ELR (cell line): ENCODE measurements around the gene BHLHE23.

ENCODE experiments used
- DNase-seq: peaks from one replicate; pipeline ENCODE4 v3.0.0-alpha.2; 2015; ENCODE audit warnings: low read depth

BHLHE23 gene

DNA sequence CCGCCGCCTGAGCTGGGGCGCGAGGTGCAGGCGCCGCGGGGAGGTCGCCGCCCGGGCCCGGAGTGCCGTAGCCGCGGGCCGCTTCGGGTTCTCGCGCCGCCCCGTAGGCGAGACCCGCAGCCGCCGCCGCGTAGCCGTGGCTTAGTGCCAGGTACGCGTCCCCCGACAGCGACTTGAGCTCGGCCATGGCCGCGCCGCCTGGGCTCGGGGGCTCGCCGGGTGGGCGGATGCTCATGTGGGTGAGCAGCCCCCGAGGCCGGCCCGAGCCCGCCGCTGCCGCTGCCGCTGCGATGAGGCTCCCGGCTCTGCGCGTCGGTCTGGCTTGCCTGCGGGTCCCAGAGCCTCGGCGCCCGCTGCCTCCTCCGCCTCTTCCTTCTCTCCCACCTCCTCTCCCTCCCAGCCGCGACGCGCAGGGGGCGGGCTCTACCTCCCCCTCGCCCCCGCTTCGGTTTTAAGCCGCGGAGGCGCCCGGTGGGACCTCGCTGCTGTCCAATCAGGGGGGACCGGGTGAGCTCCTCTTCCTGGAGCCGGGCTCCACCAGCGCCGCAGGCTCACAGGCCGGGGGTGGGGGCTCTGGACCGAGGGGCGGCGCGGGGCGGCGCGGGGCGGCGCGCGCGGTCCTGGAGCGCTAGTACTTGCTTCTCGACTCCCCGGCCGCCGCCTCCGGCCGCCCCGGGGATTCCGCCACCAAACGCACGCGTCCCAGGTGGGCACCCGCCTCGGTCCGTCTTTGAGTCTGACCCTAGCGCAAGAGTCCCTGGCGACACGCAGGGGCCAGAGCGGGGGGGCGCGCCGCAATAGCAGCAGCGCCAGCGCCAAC is at the start of gene BHLHE23:
Gene BHLHE23 (minus strand): TSS at position 425 of the 820 bp plus-strand sequence. CDS start 190 bp downstream, at position 235.
- DNase-seq: no peak

- no peak for DNase-seq
Observed at GRCh38 chr20:63055575-63056235, 48.9 kb upstream of the BHLHE23 start.

DNA sequence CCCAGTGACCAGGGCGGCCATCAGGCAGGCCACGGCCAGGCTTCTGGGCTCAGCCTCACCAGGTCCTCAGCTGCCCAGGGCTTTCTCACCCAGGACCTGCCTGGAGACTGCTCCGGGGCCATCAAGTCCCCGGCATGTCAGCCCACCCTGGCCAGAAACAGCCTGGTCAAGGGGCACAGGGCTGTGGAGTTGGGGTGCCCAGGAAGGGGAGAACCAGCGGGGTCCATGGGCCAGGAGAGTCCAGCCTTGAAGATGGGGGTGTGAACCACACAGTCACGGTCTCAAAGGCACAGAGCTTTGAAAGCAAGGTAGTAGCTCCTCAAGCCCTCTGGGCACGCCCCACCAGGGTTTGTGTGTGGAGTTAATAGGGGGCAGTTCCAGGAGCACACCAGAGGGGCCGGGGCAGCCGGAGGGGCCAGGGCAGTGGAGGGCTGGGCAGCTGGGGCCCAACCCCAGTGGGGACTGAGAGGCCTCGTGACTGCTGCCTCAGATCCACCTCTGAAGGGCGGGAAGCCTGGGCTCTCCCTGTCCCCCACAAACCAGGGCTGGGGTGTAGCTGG is 48.0 kb upstream of the BHLHE23 start:
- DNase-seq: no peak

DNA sequence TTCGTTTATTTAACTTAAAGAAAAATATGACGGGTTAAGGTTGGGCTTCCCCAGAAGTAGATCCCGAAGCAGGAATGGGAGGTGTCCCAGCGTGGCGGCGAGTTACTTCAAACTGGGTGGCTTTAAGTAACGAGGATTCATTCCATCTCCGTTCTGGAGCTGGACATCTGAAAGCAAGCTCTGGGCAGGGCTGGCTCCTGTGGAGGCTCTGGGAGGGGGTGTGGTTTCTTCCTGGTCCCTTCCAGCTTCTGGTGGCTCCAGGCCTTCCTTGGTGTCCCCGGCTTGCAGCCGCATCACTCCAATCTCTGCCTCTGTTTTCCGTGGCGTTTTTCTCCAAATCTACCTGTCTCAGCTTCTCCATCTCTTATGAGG is 47.3 kb upstream of the BHLHE23 start:
- DNase-seq: no peak

- no peak for DNase-seq
Observed at GRCh38 chr20:63053432-63054102, 46.8 kb upstream of the BHLHE23 start.

- DNase-seq: no peak
Observed at GRCh38 chr20:63052571-63053431, 46.0 kb upstream of the BHLHE23 start.

DNA sequence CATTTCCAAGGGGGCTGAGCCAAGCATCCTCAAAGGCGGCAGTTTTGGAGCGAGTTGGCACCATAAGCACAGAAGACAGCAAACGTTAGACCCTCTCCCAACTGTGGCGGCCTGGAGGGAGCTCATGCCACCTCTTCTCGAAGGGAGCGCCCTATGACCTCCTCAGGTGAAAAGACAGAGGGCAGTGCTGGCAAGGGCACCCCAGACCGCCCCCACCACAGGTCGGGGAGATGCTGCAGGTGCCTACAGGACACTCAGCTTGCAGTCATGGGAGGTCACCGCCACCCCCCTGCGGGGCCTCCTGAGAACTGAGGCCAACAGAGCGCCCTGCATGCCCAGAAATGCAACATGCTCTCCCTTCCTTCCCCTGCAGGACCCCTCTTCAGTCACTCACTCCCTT is 45.1 kb upstream of the BHLHE23 start:
- DNase-seq: no peak

GRCh38 chr20:63051186-63051860 is 44.6 kb upstream of the BHLHE23 start:
- DNase-seq: no peak

GRCh38 chr20:63050406-63050805 is 43.6 kb upstream of the BHLHE23 start:
- no peak for DNase-seq

DNA sequence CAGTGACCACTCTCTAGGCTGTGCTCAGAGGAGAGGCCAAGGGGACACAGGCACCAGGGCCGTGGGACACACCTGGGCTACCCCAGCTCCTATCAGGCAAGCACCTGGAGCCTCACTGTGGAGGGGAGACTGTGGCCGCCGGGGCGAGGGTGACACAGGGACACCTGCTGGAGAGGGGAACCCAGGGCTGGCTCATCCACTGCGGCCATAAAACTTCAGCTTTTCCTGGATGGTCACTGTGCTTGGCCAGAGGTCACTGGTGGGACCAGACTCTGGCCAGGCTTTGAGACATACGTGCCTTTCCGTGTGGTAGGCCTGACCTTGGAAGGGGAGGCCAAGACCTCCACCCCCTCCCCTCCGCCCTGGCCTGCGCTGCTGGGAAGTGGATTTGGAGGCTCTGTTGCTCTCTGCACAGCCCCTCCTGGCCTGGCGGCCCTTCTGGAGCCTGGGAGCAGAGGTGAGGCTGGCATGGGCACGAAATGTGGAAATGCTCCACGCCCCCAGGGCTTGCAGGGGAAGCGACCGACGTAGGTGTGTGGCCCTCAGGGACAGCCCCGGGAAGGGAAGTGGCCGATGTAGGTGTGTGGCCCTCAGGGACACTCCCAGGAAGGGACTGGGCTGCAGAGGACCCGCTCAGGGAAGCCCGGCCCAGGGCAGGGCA is 42.9 kb upstream of the BHLHE23 start:
- DNase-seq: no peak

- DNase-seq: no peak
Observed at GRCh38 chr20:63049191-63049518, 42.4 kb upstream of the BHLHE23 start.

DNA sequence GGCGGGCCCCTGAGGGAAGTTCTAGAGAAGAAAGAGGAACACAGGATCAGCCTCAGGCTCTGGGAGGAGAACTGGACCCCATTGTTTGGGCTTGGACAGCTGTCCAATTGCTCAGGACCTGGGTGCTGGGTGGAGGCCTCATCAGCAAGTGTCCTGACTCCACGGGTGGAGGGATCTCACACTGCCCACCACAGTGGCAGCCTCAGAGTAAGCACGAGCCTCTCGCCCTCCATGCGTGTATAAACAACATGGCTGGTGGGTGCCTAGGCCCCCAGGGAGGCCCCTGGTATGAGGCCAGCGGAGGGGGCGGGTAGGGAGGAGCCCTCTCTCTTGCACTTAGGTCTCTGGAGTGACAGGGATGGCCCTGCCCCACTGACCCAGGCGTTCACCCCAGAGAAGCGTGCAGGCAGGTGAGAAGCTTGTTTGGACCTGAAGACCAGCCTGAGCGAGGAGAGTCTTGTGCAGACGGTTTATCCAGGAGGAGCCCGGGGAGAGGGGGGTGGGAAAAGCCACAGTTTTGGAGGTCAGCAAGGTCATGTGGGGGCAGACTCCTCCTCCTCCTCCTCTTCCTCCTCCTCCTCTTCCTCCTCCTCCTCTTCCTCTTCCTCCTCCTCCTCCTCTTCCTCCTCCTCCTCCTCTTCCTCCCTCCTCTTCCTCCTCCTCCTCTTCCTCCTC is 41.9 kb upstream of the BHLHE23 start:
- no peak for DNase-seq

DNA sequence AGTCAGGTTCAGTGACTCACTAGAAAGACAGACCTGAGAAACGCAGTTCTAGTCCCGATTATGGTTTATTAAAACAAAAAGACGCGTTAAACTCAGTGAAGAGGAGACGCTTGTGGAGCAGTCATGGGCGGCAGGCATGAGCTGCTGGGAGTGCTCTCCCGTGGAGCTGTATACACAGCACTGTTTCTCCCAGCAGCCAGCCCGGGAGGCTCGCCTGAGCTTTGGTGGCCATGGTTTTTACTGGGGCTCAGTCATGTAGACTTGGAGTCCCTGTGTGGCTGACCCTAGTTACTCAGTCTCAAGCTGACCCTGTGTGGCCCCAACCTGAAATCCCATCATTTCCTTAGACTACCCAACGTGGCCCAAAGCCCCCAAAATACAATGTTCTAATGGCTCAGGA is 41.2 kb upstream of the BHLHE23 start:
- no peak for DNase-seq

DNA sequence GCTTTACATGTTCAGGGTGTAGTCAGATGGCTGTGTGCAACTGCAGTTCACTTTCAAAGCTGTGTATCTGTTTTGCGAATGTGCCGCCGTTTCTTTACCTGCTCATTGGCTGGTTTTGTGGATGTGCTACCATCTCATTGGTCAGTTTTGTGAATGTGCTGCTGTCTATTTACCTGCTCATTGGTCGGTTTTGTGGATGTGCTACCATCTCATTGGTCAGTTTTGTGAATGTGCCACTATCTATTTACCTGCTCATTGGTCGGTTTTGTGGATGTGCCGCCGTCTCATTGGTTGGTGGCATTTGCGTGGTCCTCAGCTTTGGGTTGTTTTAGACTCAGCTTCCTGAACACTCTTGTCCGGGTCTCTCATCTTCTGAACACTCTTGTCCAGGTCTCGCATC is 40.5 kb upstream of the BHLHE23 start:
- DNase-seq: no peak

DNA sequence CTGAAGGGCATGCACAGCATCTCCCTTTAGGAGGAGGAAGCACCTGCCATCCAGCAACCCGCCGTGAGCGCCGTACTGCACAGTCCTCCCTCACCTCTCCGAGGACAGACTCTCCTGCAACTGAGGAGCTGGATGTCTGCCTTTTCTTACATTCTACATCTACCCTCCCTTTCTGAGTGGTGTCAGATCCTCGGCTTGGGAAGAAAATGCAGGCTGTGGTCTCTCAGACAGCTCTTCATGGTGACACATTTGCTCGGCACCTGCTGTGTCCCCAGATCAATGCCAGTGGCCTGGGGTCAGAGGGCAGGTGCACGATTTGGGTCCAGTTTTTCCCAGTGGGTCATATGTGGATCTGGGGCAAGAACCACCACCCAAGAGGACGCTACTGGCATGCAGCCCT is 40.1 kb upstream of the BHLHE23 start:
- no peak for DNase-seq

GRCh38 chr20:63045991-63046390 is 39.2 kb upstream of the BHLHE23 start:
- no peak for DNase-seq

DNA sequence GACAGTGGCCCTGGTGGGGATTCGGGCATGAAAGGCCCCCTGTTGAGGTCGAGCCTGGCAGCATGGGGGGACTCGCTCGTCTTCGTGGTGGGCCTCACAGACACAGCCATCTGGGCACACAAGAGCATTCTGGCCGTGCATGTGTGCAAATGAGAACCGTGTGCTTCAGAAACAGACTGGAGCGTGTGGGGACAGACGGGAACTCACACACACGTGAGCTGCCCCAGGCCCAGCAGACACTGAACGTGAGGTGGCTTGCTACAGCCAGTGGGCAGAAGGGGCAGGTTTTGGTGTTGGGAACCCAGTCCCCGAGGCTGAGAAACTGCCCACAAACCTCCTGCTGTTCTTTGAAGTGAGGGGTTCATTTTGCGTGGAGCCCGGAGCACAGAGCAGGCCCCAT is 38.6 kb upstream of the BHLHE23 start:
- no peak for DNase-seq

- no peak for DNase-seq
Observed at GRCh38 chr20:63044605-63045004, 37.8 kb upstream of the BHLHE23 start.

DNA sequence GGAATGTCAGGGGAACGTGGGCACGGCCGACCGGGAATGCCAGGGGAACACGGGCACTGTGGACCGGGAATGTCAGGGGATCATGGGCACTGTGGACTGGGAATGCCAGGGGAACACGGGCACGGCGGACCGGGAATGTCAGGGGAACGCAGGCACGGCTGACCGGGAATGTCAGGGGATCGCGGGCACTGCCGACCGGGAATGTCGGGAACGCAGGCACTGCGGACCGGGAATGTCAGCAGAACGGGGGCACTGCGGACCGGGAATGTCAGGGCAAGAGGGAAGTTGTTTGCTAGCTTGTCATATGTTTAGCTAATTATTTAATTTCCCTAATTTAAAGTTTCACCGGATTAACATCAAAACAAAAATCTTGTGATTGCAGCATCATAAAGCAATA is 37.4 kb upstream of the BHLHE23 start:
- DNase-seq: no peak
